Heart left ventricle (tissue), 16 donors: ENCODE measurements around the gene STK32C. TPM values are rescaled to one million over a fixed set of nuclear protein-coding genes. Genes with fewer than 3 reads are reported as not detected.

Experiments
- ATAC-seq, 4 donors: fragments of 200-7000 bp; cut with Tn5 transposase; one replicate each; pipeline ENCODE4 v1.9.1; 2020 to 2022; ENCODE audit warnings: moderate library complexity in 4 of 4, mild to moderate bottlenecking in 3 of 4, moderate number of reproducible peaks in 1 of 4
- DNase-seq, 5 donors: peaks; one replicate each; pipeline ENCODE4 v3.0.0-alpha.2; 2020
- H3K27ac ChIP-seq, 12 donors: fragments of 200-600 bp; sonication (generic) in 4 of 12; one replicate each; pipeline versions ENCODE4 v1.5.0 to v1.8.0; 2016 to 2022; ENCODE audit warnings: mild to moderate bottlenecking in 2 of 12
- H3K27me3 ChIP-seq, 9 donors: fragments of 200-600 bp; sonication (generic) in 2 of 9; one replicate each; pipeline versions ENCODE4 v1.5.1 to v1.8.0; 2016 to 2022; ENCODE audit warnings: mild to moderate bottlenecking in 3 of 9
- H3K36me3 ChIP-seq, 9 donors: fragments of 200-600 bp; sonication (generic) in 2 of 9; one replicate each; pipeline versions ENCODE4 v1.5.0 to v1.8.0; 2018 to 2022; ENCODE audit warnings: mild to moderate bottlenecking in 2 of 9
- H3K4me1 ChIP-seq, 12 donors: fragments of 200-600 bp; sonication (generic) in 4 of 12; one replicate each; pipeline versions ENCODE4 v1.5.0 to v1.8.0; 2016 to 2022; ENCODE audit warnings: mild to moderate bottlenecking in 3 of 12
- H3K4me3 ChIP-seq, 12 donors: fragments of 200-600 bp; sonication (generic) in 4 of 12; one replicate each; pipeline versions ENCODE4 v1.5.0 to v1.8.0; 2017 to 2022; ENCODE audit warnings: mild to moderate bottlenecking in 9 of 12, moderate library complexity in 4 of 12
- H3K9me3 ChIP-seq, 12 donors: fragments of 200-600 bp; sonication (generic) in 4 of 12; one replicate each; pipeline versions ENCODE4 v1.5.0 to v1.8.0; 2016 to 2022; ENCODE audit warnings: mild to moderate bottlenecking in 1 of 12
- CTCF ChIP-seq, 12 donors: fragments of 200-600 bp; sonication (generic) in 4 of 12; IDR thresholded peaks; one replicate each; pipeline versions ENCODE4 v1.5.0 to v1.8.0; 2018 to 2022; ENCODE audit warnings: antibody characterized with exemption in 12 of 12, mild to moderate bottlenecking in 5 of 12
- POLR2A ChIP-seq, 2 donors: fragments of 450-650 bp; IDR thresholded peaks; one replicate each; pipeline ENCODE4 v1.6.1; 2017; ENCODE audit warnings: antibody characterized with exemption in 2 of 2, mild to moderate bottlenecking in 2 of 2, moderate library complexity in 2 of 2
- WGBS, 4 donors: extraction: QIAGEN DNeasy Blood & Tissue Kit in 2 of 4; methylation state at CpG; one replicate each; pipeline versions ENCODE4 v1.1.5 to v1.1.7; 2013 to 2018; 5-methylcytosine and 5-hydroxymethylcytosine counted together
- intact Hi-C, 10 donors: fragments of 100-400 bp; cut with DNase I; formaldehyde crosslinking; loops; one replicate each; pipeline versions ENCODE4 v1.11.1 to v1.14.2; 2022
- polyA plus RNA-seq, 2 donors: library from polyadenylated mRNA; stranded (reverse); fragments of 200-250 nt; gene quantifications; one replicate each; pipeline ENCODE4 v1.2.3, GENCODE V29; 2013
- total RNA-seq, 9 donors: library from RNA; depleted of rRNA in 2 of 9; stranded (reverse); fragments of >200 nt in 2 of 9; fragmentation: NEBNext Ultra II Directional in 3 of 9; extraction: Animal tissue kit (Norgen Biotek cat#: 25700) in 3 of 9; gene quantifications; one replicate each; pipeline versions ENCODE4 v1.1.0 to v1.2.4, GENCODE V29; 2016 to 2023
- donor health status: ischemic (EF 13 %, LVEDD 7.1; RV severe dilation, severe dysfunction).
- donor health status: healthy with polysubstance abuse.
- donor health status: DM: no; HTN: yes; CAD: no.
- donor health status: DM: no; HTN: no; CAD: no.
- donor health status: ischemic (EF 25% LVEDD 6.9; RV normal size, moderate dysfunction).
- donor health status: ischemic (EF 25% LVEDD 5.7; RV mildly dilated, moderate dysfunction).
- donor health status: healthy.
- donor health status: DM: yes; HTN: yes; CAD: no.
- donor health status: ischemic (EF 35%, LVEDD 5.7; RV mildly dilated, moderate dysfunction).
- donor health status: nonischemic (EF 11% LVEDD 7.7; RV severe dilation, severe dysfunction).
- donor health status: DM: yes; HTN: yes; CAD: no.
- donor health status: PGD.
- donor health status: ischemic (EF 29% LVEDD 5.4; RV normal size, mild dysfunction).
- donor health status: nonischemic (EF 23%, LVEDD 6.1; RV moderate dilation, normal function).

The STK32C gene
- total and polyA plus RNA-seq, 11 donors: 3.8 to 9.8 (median 6.2) TPM

DNA sequence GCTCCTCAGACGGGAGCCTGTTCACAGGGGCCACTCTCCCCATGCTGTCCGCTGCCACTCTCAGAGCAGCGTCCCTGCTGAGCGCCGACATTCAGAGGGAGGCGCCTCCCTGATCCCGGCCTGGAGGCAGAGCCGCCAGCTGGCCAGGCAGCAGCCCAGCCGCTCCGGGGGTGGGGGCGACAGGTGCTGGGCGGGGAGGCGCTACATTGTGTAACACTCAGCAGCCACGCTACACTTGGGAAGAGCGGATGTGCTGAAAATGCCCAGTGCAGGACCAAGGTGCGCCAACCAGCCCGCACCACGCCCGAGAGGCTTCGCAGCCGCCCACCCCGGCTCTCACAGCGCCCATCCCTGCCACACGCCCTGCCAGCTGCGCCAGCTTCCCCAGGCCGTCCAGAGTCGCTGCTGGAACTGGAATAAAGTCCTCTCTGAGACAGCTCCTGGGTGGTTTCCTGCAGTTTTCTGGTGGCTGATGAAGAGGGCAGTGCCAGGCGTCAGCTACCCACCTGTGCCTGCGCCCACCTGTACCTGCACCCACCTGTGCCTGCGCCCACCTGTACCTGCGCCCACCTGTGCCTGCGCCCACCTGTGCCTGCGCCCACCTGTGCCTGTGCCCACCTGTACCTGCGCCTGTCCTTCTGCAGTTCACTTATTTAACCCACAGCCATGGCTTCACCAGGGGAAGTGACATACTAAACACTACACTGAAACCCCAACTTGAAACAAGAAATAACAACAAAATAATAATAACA, 25.7 kb downstream of the STK32C start:
- no peak overlapping the region for H3K27ac ChIP-seq
- intact Hi-C loops: no loop called here
- TF ChIP-seq POLR2A (IDR thresholded peaks at IDR 0.05): no peak
- TF ChIP-seq CTCF (IDR thresholded peaks at IDR 0.05): no peak
- peak in 2 of 5 donors; percentile 10 to 30 for DNase-seq
- H3K4me1 ChIP-seq: peaks cover 0 to 7% (median 0%) of the 10 kb centered on the region in 12 donors
- H3K36me3 ChIP-seq: no peaks in the 10 kb centered on the region
- no peak overlapping the region for H3K4me3 ChIP-seq
- peak in 2 of 4 donors; percentile 9 to 35 for ATAC-seq
- peaks cover 0 to 21% (median 0%) of the 10 kb centered on the region in 9 donors for H3K27me3 ChIP-seq
- H3K9me3 ChIP-seq: no peaks in the 10 kb centered on the region
- WGBS, 4 donors: 70 to 76% (median 73%) methylated on average over 29 to 34 of the region's 34 CpGs

GRCh38 chr10:132280646-132281074, 27.1 kb downstream of the STK32C start:
- H3K27ac ChIP-seq: no peak overlapping the region
- H3K36me3 ChIP-seq: no peaks in the 10 kb centered on the region
- intact Hi-C loops: no loop called here
- ATAC-seq (no peak), DNase-seq (peak in 2 of 5 donors; percentile 13 to 23)
- H3K9me3 ChIP-seq: no peaks in the 10 kb centered on the region
- peaks cover 0 to 21% (median 0%) of the 10 kb centered on the region in 9 donors for H3K27me3 ChIP-seq
- H3K4me3 ChIP-seq: no peak overlapping the region
- H3K4me1 ChIP-seq: peaks cover 0 to 7% (median 0%) of the 10 kb centered on the region in 12 donors
- TF ChIP-seq CTCF (IDR thresholded peaks at IDR 0.05) (no peak), POLR2A (IDR thresholded peaks at IDR 0.05) (no peak)
- 93 to 94% (median 93%) methylated on average over 20 of the region's 20 CpGs for WGBS, 4 donors

DNA sequence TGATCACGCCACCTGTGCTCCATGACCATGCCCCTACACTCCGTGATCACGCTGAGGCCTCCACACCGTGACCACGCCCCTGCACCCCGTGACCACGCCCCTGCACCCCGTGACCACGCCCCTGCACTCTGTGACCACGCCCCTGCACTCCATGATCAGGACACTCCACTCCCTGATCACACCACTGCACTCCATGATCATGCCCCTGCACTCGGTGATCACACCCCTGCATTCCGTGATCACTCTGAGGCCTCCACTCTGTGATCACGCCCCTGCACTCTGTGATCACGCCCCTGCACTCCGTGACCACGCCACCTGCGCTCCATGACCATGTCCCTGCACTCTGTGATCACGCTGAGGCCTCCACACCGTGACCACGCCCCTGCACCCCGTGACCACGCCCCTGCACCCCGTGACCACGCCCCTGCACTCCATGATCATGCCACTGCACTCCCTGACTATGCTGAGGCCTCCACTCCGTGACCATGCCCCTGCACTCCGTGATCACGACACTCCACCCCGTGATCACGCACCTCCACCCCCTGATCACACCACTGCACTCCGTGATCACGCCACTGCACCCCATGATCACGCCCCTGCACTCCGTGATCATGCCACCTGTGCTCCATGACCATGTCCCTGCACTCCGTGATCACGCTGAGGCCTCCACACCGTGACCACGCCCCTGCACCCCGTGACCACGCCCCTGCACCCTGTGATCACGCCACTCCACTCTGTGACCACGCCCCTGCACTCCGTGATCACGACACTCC, 27.7 kb downstream of the STK32C start:
- Histone ChIP-seq H3K36me3 (no peaks in the 10 kb centered on the region), H3K27me3 (peaks cover 0 to 21% (median 0%) of the 10 kb centered on the region in 9 donors), H3K4me1 (peaks cover 0 to 7% (median 0%) of the 10 kb centered on the region in 12 donors), H3K4me3 (no peak overlapping the region), H3K27ac (no peak overlapping the region), H3K9me3 (no peaks in the 10 kb centered on the region)
- intact Hi-C loops: no loop called here
- WGBS, 4 donors: 90 to 93% (median 93%) methylated on average over 43 of the region's 43 CpGs
- ATAC-seq (no peak), DNase-seq (peak in 2 of 5 donors; percentile 8 to 39)
- TF ChIP-seq CTCF (IDR thresholded peaks at IDR 0.05) (no peak), POLR2A (IDR thresholded peaks at IDR 0.05) (no peak)

DNA sequence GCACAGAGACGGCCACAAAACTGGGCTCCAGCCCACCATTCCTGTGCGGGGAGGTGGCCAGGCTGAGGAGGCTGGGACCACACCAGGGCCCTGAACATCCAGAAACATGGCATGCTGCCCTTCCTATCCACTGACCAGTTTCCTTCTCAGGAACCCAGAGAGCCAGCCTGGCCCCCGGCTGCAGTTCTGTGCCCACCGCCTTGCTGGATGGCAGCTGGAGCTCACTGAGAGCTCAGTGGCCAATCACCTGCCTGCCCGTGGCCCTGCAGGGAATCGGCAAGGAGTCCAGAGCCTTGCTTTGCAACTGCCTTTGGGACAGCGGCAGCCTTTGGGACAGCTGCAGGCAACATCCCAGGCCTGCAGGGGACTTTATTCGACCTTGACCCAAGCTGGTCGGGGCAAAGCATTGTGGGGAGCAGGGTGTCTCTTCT, 30.4 kb downstream of the STK32C start:
- Histone ChIP-seq H3K9me3 (no peaks in the 10 kb centered on the region), H3K36me3 (no peaks in the 10 kb centered on the region), H3K27me3 (peaks cover 0 to 6% (median 0%) of the 10 kb centered on the region in 9 donors), H3K4me3 (no peak overlapping the region), H3K4me1 (no peaks in the 10 kb centered on the region), H3K27ac (no peak overlapping the region)
- intact Hi-C loops: no loop called here
- WGBS, 4 donors: 56 to 79% (median 76%) methylated on average over 8 to 9 of the region's 9 CpGs
- ATAC-seq (no peak), DNase-seq (peak in 2 of 5 donors; percentile 2 to 25)
- TF ChIP-seq CTCF (IDR thresholded peaks at IDR 0.05) (no peak), POLR2A (IDR thresholded peaks at IDR 0.05) (no peak)
